ENCODE data around the gene STIM2. TPM values are rescaled to one million over a fixed set of nuclear protein-coding genes. Genes with fewer than 3 reads are reported as not detected.

STIM2 gene
- total RNA-seq, 6 experiments from 2014 or later: 9.1 to 14.6 (median 9.6) TPM

- 88% methylated on average over 5 of the region's 5 CpGs for WGBS (ENCODE audit: insufficient coverage, low coverage, low lambda C conversion rate, missing lambda C conversion rate)
- Histone ChIP-seq H3K36me3 (no peaks in the 10 kb centered on the region), H3K27me3 (no peaks in the 10 kb centered on the region), H3K27ac (no peak overlapping the region), H3K4me1 (no peaks in the 10 kb centered on the region), H3K9me3 (no peaks in the 10 kb centered on the region), H3K4me3 (no peak overlapping the region)
- TF ChIP-seq POLR2A (IDR thresholded peaks at IDR 0.05) (no peak), CTCF (IDR thresholded peaks at IDR 0.05) (no peak)
- ATAC-seq (no peak), DNase-seq (no peak)
- intact Hi-C loops (cut with DNase I): no loop called here
Measured at GRCh38 chr4:26909369-26909768, 48.7 kb downstream of the STIM2 start.

- no peak for TF ChIP-seq POLR2A (IDR thresholded peaks at IDR 0.05)
- no peak for TF ChIP-seq CTCF (IDR thresholded peaks at IDR 0.05)
- ATAC-seq: no peak
- Histone ChIP-seq H3K27me3 (no peaks in the 10 kb centered on the region), H3K36me3 (no peaks in the 10 kb centered on the region), H3K4me3 (no peak overlapping the region), H3K4me1 (no peaks in the 10 kb centered on the region), H3K9me3 (no peaks in the 10 kb centered on the region), H3K27ac (no peak overlapping the region)
- intact Hi-C loops (cut with DNase I): no loop called here
- DNase-seq: no peak
Measured at GRCh38 chr4:26911254-26911653, 50.6 kb downstream of the STIM2 start.

GRCh38 chr4:26912069-26912468, 51.4 kb downstream of the STIM2 start:
- TF ChIP-seq CTCF (IDR thresholded peaks at IDR 0.05): no peak
- no peak for TF ChIP-seq POLR2A (IDR thresholded peaks at IDR 0.05)
- no peaks in the 10 kb centered on the region for H3K4me1 ChIP-seq
- no peaks in the 10 kb centered on the region for H3K9me3 ChIP-seq
- 86% methylated on average over 4 of the region's 6 CpGs for WGBS (ENCODE audit: insufficient coverage, low coverage, low lambda C conversion rate, missing lambda C conversion rate)
- H3K4me3 ChIP-seq: no peak overlapping the region
- no peak for ATAC-seq
- DNase-seq: no peak
- H3K27me3 ChIP-seq: no peaks in the 10 kb centered on the region
- H3K27ac ChIP-seq: no peak overlapping the region
- intact Hi-C loops (cut with DNase I): no loop called here
- no peaks in the 10 kb centered on the region for H3K36me3 ChIP-seq

- WGBS (ENCODE audit: insufficient coverage, low coverage, low lambda C conversion rate, missing lambda C conversion rate): 82% methylated on average over 3 of the region's 3 CpGs
- Histone ChIP-seq H3K27me3 (no peaks in the 10 kb centered on the region), H3K4me3 (no peak overlapping the region), H3K27ac (no peak overlapping the region), H3K36me3 (no peaks in the 10 kb centered on the region), H3K9me3 (no peaks in the 10 kb centered on the region), H3K4me1 (no peaks in the 10 kb centered on the region)
- TF ChIP-seq POLR2A (IDR thresholded peaks at IDR 0.05) (no peak), CTCF (IDR thresholded peaks at IDR 0.05) (no peak)
- ATAC-seq: peak in 3 of 4 donors; percentile 13 to 50 (median 36)
- DNase-seq: no peak
- intact Hi-C loops (cut with DNase I): no loop called here
Measured at GRCh38 chr4:26912810-26913209, 52.2 kb downstream of the STIM2 start.

- Histone ChIP-seq H3K36me3 (no peaks in the 10 kb centered on the region), H3K9me3 (no peaks in the 10 kb centered on the region), H3K27ac (no peak overlapping the region), H3K27me3 (no peaks in the 10 kb centered on the region), H3K4me1 (no peaks in the 10 kb centered on the region), H3K4me3 (no peak overlapping the region)
- no peak for TF ChIP-seq POLR2A (IDR thresholded peaks at IDR 0.05)
- TF ChIP-seq CTCF (IDR thresholded peaks at IDR 0.05): no peak
- ATAC-seq (peak in 1 of 4 donors; percentile 18), DNase-seq (no peak)
- WGBS (ENCODE audit: insufficient coverage, low coverage, low lambda C conversion rate, missing lambda C conversion rate): 38% methylated on average over 1 of the region's 1 CpG
- intact Hi-C loops (cut with DNase I): no loop called here
Measured at GRCh38 chr4:26916195-26916594, 55.6 kb downstream of the STIM2 start.

Measured in right lobe of liver (tissue), 6 donors.